Activated naive CD4-positive, alpha-beta T cell treated with anti-CD3 and anti-CD28 coated beads, Interleukin-2, amount 50 U/mL, for 72 hours (primary cell): ENCODE data around the gene LY6G5C. TPM values are rescaled to one million over a fixed set of nuclear protein-coding genes. Genes with fewer than 3 reads are reported as not detected.

Source experiments
- ATAC-seq, 2 donors: fragments of 150-1000 bp; cut with Tn5 transposase; 2 replicates each; pipeline ENCODE4 v1.10.0; 2021; ENCODE audit warnings: mild to moderate bottlenecking in 2 of 2, moderate library complexity in 2 of 2
- DNase-seq, 2 donors: peaks; one replicate each; pipeline ENCODE4 v3.0.0; 2021 to 2022; ENCODE audit warnings: low spot score in 2 of 2
- H3K27ac Mint-ChIP-seq, 2 donors: one replicate each; pipeline ENCODE4 v1.8.0; 2022; ENCODE audit warnings: mild to moderate bottlenecking in 2 of 2, mixed read lengths in 2 of 2
- H3K36me3 Mint-ChIP-seq, 2 donors: one replicate each; pipeline ENCODE4 v1.8.0; 2022; ENCODE audit warnings: mixed read lengths in 2 of 2
- H3K9me3 Mint-ChIP-seq, 2 donors: one replicate each; pipeline ENCODE4 v1.8.0; 2022; ENCODE audit warnings: mixed read lengths in 2 of 2
- total RNA-seq, 2 donors: library from RNA; stranded (reverse); gene quantifications; one replicate each; pipeline ENCODE4 v1.2.3, GENCODE V29; 2022

Gene LY6G5C, protein sequence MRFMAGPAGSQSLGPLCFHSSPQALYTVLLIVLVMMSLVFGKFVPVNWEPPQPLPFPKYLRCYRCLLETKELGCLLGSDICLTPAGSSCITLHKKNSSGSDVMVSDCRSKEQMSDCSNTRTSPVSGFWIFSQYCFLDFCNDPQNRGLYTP
- 1 to 10 TPM; 1.8 to 4.1 TPM for total RNA-seq

DNA sequence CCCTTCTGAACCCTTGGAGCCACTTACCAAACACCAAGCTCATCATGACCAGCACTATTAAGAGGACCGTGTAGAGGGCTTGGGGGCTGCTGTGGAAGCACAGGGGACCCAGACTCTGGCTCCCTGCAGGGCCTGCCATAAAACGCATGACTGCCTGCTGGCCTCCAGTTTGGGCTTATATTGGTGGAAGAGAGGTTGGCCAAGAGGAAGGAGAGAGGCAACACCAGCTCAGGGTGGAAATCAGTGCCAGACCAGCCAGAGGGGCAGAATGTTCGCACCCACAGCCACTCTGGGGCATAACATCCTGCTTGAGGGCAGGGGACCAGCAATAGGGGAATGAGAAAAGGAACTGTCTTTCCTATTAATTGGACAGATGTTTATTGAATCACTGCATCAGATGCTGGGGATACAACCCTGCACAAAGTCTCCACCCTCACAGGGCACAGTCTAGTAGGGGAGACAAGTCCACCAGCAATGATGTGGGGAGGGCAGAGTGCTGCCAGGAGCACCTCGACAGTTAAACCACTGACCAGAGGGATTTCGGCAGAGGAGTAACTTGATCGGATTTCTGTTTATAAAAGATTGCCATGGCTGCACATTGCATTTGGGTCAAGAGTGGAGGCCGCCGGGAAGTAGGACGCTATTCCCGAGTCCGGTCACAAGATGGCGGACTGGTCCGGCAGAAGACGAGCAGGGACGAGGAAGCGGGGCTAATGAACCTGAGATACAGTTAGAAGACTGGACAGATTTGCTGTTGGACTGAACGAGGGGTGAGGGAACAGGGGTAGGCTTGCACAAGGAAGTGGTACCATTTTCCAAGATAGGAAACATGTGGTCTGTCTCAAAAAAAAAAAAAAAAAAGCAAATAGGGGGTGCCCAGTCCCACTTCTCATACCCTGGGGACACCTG, at the start of gene LY6G5C:
Gene LY6G5C (minus strand): TSS at position 842 of the 909 bp plus-strand sequence. CDS start 694 bp downstream, at position 148.
- Mint-ChIP-seq H3K9me3 (no peaks in the 10 kb centered on the region), H3K27ac (peak within 1 kb of the TSS; percentile 15 to 83), H3K36me3 (no peaks in the 10 kb centered on the region)
- DNase-seq (peak; percentile 70 to 75), ATAC-seq (peak; percentile 64 to 74)

DNA sequence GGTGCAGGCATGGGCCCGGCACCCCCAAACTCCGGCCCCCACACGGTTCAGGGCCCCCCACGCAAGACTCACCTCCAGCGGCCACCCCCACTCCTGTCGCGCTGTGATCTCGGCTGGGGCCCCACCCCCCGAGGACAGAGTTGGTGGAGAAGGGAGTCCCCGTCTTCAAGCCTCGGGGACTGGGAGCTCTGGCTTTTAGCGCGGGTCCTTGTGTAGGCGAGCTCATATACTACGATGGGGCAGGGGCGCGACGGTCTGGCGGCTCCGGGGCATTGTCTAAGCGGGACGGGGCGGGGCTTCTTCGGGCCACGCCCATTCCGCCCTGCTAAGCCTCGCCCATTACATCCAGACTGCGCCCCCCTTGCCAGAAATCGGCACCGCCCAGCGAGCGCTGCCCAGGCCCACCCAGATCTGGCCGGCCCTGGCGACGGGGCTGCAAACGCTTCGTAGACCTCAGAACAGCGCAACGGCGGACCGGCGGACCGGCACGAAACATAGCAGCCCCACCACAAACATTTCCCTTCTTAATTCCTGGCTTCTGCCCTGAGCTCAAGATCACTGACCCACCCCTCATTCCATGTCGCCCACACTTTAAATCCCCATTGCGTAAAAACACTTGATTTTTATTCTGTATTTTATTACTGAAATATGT, 49.2 kb upstream of the LY6G5C start:
- ATAC-seq = peak; percentile 21 to 64
- Mint-ChIP-seq H3K9me3 (no peaks in the 10 kb centered on the region), H3K36me3 (peaks cover 35 to 43% of the 10 kb centered on the region in 2 donors), H3K27ac (peak overlapping the region; percentile 3 to 77)
- DNase-seq = peak in 1 of 2 donors; percentile 73

DNA sequence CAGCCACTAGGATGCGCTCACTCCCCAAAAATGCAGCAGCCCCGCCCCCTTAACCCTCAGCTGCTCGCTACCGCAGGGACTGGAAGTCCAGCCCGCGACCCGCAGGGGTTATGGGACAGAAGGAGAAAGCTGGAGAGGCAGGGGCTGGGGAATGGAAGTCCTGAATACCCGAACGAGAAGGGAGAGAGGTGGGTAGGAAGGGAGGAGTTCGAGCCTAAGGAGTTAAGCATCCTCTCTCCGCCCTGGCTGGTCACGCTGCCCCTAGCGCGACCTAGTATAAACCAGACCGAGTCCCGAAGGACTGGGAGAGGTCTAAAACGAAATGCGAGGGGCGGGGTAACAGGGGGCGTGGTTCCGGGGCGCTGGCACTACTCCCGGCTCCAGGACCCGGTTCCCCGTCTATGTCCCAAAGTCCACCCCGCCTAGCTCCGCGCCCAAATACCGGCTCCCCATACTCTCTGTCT, 48.7 kb upstream of the LY6G5C start:
- H3K36me3 Mint-ChIP-seq = peaks cover 29 to 37% of the 10 kb centered on the region in 2 donors
- H3K27ac Mint-ChIP-seq = peak overlapping the region; percentile 9 to 77
- peak; percentile 50 to 71 for ATAC-seq

DNA sequence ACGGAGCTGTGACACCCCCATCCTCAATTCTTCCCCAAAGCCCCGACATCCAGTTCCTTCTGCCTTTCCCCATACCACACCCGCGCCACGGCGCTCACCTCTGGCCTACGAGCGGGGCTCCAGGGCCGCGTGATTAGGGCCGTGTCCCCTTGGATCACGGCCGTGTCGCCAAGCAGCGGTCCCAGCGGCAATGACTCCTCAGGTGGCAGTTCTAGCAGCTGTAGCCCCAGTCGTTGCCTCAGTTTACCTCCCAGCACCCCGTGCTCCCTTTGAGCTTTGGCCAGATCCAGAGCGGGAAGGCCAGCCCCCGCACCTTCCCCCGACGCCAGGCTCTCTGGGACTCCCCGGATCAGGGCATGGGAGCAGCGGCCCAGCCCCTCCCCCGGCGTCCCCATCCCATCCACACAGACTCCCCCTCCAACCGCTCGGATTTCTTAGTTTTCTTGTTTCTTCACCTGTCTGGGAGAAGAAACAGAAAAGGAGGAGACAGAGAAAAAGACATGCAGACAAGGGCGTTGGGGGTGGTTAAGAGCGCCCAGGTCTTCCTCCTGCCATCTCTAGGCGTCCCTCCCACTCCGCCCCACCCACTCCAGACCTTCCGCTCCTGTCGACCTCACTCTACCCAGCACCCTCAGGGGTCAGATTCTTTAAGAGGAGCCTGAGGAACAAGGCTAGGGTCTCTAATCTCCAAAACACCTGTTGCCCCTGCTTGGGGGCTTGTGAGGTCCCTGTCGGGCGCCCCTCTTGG, 48.1 kb upstream of the LY6G5C start, which contains the start of gene DDAH2:
Gene DDAH2 (minus strand): TSS at position 533 of the 748 bp plus-strand sequence. CDS start 138 bp downstream, at position 395.
- peaks cover 23 to 32% of the 10 kb centered on the region in 2 donors for H3K36me3 Mint-ChIP-seq

More for the DNA sequence above, 48.7 kb upstream of the LY6G5C start:
- no peaks in the 10 kb centered on the region for H3K9me3 Mint-ChIP-seq
- peak; percentile 76 to 77 for DNase-seq

DNA sequence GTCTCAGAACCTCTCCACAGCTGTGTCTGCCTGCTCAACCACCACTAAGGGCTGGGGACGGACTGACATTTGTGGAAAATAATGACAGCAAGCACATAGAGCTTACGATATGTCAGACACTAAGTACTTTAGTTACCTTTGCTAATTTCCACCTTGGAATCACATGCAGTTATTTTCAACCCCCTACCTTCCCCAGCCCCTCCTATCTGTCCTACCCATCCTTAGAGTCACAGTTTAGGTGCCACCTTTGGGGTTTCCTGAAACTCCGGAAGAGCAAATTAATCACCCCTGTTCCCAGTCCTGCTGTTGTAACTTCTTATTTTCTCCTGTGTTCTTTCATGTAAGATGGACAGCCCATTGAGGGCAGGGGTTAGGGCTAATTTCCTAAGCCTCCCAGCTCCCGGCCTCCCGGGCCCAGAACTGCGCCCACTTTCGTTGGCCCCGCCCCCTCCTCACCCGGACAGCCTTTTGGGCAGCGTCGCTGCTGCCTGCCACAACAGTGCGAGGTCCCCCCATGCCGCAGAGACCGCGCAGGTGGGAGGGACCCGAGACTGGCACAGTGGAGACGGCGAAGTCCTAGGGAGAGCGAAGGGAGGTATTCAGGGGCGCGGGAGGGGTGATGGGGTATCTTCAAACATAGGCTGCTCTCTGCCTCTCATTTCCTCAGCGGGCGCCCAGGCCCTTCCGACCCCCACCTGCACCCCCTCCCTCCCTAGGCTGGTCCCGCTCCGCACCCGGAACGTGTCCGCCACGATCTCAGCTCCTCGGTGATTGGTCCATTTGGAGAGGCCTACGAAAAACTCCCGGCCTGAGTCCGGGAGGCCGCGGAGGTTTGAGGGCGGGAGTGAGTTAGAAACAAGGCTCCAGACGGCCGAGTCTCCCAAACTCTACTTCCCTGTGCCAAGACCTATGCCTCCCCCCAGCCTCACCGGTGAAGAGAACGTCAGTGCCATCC, 47.1 kb upstream of the LY6G5C start:
- ATAC-seq (peak in 1 of 2 donors; percentile 15), DNase-seq (no peak)
- Mint-ChIP-seq H3K9me3 (no peaks in the 10 kb centered on the region), H3K27ac (peak overlapping the region in 1 of 2 donors; percentile 82), H3K36me3 (peaks cover 14 to 22% of the 10 kb centered on the region in 2 donors)

More for the DNA sequence above, 48.1 kb upstream of the LY6G5C start, which contains the start of gene DDAH2:
- ATAC-seq (peak in 1 of 2 donors; percentile 33), DNase-seq (no peak)
- Mint-ChIP-seq H3K27ac (peak within 1 kb of the TSS; percentile 9 to 82), H3K9me3 (no peaks in the 10 kb centered on the region)

DNA sequence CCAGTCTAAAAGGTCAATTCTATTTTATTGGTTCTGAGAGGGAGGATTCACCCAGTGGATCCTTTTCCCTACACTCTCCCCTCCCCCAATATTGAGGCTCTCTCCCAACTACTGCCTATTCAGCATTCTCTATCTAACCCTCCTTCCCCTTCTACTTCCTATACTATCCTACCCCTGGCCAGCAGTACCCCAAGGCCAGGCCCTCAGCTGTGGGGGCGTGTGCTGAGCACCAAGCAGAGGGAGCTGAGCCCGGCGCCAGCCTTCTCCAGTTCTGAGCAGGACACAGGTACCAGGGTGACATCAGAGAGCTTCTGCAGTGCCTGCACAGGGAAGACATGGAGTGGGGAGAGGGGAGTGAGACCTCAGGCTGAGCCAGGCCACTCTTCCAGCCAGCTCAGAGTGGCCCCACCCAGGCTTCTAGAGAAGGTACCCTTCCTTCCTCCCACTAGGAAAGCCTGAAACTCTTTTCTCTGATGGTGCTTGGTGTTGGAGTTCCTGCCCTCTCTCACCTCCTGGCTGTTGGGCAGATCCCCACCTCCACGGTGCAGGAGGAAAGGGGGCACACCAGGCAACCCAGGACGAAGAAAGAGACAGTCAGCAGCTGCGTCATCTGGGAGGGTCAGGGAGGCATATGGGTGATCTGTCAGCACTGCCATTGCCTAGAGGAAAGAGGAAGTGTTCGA, 46.3 kb upstream of the LY6G5C start:
- ATAC-seq = peak; percentile 25 to 45
- H3K27ac Mint-ChIP-seq = peak overlapping the region in 1 of 2 donors; percentile 82
- H3K36me3 Mint-ChIP-seq = peaks cover 13 to 19% of the 10 kb centered on the region in 2 donors
- DNase-seq = no peak
- H3K9me3 Mint-ChIP-seq = no peaks in the 10 kb centered on the region

DNA sequence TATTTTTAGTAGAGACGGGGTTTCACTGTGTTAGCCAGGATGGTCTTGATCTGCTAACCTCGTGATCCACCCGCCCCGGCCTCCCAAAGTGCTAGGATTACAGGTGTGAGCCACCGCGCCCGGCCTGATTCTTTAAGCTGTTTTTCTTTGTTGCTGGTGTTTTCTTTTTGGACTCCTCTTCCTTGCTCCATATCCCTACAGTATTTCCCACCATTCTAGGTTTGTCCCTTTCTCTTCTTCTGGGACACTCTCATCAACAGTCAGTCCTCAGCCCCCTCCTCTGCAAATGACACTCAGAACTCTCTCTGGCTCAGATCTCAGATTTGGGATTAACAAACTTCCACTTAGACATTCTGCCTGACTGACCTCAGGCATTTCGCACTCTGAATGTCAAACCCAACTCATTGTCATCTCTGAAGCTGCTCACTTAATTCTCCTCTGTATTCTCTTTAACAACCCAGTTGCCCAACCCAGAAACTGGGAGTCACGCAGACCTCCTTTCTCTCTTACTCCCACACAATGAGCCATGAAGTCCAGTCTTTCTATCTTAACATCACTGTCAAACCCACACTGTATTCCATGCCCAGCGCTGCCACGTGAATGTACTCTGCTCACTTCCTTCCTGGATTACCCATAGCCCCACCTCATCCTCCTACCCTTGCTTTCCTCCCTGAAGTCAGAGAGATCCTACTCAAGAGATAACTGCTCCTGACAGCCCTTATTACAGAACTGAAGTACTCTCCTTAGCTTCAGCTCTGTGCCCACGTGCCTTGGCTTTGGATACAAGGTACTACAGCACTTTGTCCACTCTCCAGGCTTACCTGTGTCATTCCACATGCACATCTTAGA, 44.9 kb upstream of the LY6G5C start:
- DNase-seq (no peak), ATAC-seq (peak in 1 of 2 donors; percentile 45)
- Mint-ChIP-seq H3K27ac (peak overlapping the region in 1 of 2 donors; percentile 82), H3K9me3 (no peaks in the 10 kb centered on the region), H3K36me3 (peaks cover 6 to 7% of the 10 kb centered on the region in 2 donors)

DNA sequence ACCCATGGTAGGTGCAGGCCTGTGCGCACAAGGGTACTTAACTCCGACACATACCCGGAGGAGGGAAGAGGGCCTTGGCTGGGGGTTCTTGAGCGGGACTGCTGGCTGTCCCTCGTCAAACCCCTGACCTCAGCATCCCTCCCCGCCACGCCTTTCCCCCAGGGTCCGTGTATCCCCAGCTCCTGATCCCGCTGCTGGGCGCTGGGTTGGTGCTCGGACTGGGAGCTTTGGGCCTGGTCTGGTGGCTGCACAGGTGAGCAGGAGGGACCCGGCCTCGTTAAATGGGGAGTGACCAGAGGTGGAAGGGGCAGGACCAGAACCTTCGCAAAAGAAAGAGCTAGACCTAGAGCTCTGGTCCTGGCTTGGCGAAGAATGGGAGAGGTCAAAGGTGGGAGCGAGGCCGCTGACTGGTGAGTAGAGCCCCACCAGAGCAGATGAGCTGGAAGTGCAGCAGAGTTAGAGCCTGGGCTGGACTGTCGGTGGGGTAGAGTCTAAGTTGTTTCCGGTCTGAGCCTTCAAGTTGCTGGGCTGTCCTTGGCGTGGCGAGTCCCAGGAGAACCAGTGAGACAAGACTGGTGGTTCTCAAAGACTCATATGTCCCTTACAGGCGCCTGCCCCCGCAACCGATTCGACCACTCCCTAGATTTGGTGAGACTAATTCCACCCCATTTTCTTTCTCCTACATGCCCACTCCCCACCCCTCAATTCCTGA, 43.3 kb upstream of the LY6G5C start:
- Mint-ChIP-seq H3K36me3 (no peaks in the 10 kb centered on the region), H3K27ac (no peak overlapping the region), H3K9me3 (no peaks in the 10 kb centered on the region)
- ATAC-seq (no peak), DNase-seq (no peak)

DNA sequence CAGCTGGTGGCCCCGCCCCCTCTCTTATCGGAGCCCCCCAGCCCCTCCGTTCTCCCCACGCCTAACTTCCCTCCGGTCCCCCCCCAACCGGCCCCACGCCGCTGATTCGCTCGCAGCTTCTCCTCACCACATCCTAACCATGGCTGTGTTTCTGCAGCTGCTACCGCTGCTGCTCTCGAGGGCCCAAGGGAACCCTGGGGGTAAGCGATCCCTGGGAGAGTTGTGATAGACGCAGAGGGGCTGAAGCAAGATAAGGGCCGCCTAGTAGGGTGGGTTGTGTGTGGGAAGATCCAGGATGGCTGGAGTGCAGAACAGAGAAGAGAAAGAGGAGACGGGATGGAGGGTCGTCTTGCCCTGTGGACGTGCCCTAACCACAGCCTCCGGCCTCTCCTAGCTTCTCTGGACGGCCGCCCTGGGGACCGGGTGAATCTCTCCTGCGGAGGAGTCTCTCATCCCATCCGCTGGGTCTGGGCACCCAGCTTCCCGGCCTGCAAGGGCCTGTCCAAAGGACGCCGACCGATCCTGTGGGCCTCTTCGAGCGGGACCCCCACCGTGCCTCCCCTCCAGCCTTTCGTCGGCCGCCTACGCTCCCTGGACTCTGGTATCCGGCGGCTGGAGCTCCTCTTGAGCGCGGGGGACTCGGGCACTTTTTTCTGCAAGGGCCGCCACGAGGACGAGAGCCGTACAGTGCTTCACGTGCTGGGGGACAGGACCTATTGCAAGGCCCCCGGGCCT, 42.5 kb upstream of the LY6G5C start, which contains the start of gene MPIG6B:
Gene MPIG6B (plus strand): TSS at position 129 of the 735 bp plus-strand sequence. CDS start 11 bp downstream, at position 140.
- Mint-ChIP-seq H3K27ac (peak within 1 kb of the TSS in 1 of 2 donors; percentile 12), H3K9me3 (no peaks in the 10 kb centered on the region), H3K36me3 (no peaks in the 10 kb centered on the region)
- ATAC-seq = no peak
- DNase-seq = no peak

DNA sequence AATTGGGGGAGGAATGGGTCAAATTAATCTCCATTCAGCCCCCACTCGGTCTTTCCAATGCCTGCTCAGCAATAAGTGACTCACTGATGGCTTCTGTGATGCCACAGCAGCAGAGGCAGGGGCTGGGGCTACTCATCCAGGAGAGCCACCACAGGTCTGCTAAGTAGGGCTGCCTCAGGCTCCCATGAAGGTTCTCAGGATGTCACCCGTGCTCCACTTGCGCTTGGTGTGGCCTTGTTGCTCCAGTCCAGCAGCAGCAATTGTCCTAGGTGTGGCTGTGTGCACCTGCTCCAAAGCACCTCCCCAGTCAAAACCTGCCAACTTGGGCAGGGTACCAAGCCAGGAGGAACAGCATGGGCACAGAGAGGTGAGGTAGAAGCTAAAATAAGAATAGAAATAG, 41.3 kb upstream of the LY6G5C start:
- DNase-seq (no peak), ATAC-seq (no peak)
- Mint-ChIP-seq H3K36me3 (no peaks in the 10 kb centered on the region), H3K9me3 (no peaks in the 10 kb centered on the region), H3K27ac (no peak overlapping the region)

DNA sequence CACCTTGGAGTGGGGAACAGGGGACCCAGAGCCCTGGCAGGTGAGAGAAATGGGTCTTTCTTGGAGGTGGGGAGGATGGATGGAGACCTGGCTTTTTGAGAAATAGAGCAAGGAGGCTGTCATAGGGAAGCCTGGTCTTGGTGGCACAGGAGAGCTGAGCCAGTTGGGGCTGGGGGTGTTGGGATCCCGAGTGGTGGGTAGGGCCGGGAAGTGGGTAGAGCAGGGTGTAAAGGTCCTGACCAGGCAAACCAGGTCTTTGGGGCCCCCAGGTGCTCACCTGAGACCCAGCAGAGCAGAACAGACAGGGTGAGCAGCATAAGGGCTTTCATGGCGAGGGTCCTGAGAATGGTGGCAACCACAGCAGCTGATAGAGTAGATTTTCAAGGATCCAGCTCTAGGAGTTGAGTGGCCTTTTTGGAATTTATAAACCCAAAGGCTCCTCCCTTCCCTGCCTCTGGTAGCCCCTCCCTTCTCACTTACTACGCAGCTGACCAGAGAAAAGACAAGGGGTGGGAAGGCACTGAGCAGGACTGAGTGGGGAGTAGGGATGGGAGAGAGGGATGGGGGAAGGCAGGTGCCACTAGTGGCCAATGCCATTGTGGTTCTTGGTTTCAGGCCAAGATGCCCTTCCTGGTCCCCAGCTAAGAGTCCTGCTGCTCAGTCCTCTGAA, 40.6 kb upstream of the LY6G5C start, which contains the start of gene LY6G6C:
Gene LY6G6C (minus strand): TSS at position 396 of the 670 bp plus-strand sequence. CDS start 67 bp downstream, at position 329.
- H3K36me3 Mint-ChIP-seq = no peaks in the 10 kb centered on the region
- ATAC-seq = no peak
- no peaks in the 10 kb centered on the region for H3K9me3 Mint-ChIP-seq
- H3K27ac Mint-ChIP-seq = peak within 1 kb of the TSS; percentile 2 to 63
- no peak for DNase-seq

DNA sequence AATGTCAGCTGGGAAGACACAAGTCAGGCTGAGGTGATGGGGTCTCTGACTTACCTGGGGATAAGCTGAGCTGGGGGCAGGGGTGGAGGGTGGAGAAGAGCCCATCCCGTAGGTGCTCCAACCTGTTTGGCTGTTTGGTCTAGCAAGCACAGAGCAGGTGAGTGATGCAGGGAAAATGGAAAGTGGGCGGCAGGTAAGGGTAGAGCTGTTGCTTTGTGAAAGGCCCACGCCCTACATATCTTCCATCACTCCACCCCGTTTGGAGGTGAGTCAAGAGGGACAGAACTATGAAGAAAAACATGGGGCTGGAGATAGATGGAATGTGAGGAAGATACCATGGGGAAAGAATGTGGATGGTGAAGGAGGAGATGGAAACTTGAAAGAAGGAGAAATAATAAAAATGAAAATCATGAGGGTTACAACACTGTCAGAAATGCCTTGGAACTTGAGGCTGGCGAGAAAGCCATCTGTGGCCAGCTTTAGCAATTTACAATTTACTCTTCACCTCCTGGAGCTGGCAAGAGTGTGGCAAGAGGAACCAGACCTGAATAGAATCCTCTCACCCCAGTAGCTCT, 39.4 kb upstream of the LY6G5C start:
- Mint-ChIP-seq H3K36me3 (no peaks in the 10 kb centered on the region), H3K9me3 (no peaks in the 10 kb centered on the region), H3K27ac (no peak overlapping the region)
- DNase-seq (no peak), ATAC-seq (no peak)
